ENCODE results near the gene ADAMTS5. TPM values are rescaled to one million over a fixed set of nuclear protein-coding genes. Genes with fewer than 3 reads are reported as not detected.

Gene ADAMTS5
- polyA plus RNA-seq, 3 donors, result 22.0 to 28.4 (median 23.0) TPM

- DNase-seq (ENCODE audit: extremely low read depth in 1 of 11, low read depth in 9 of 11, low spot score in 4 of 11), result no peak
Measured at GRCh38 chr21:26958788-26959187, 8.1 kb downstream of the ADAMTS5 start.

- no peak for DNase-seq (ENCODE audit: extremely low read depth in 1 of 11, low read depth in 9 of 11, low spot score in 4 of 11)
Measured at GRCh38 chr21:26956813-26957212, 10.1 kb downstream of the ADAMTS5 start.

GRCh38 chr21:26956216-26956615 lies 10.7 kb downstream of the ADAMTS5 start:
- no peak for DNase-seq (ENCODE audit: extremely low read depth in 1 of 11, low read depth in 9 of 11, low spot score in 4 of 11)

GRCh38 chr21:26954662-26955121 lies 12.2 kb downstream of the ADAMTS5 start:
- no peak for DNase-seq (ENCODE audit: extremely low read depth in 1 of 11, low read depth in 9 of 11, low spot score in 4 of 11)

GRCh38 chr21:26952374-26953066 lies 14.4 kb downstream of the ADAMTS5 start:
- peak in 3 of 11 donors; percentile 63 to 71 (median 65) for DNase-seq (ENCODE audit: extremely low read depth in 1 of 11, low read depth in 9 of 11, low spot score in 4 of 11)

GRCh38 chr21:26949830-26950229 lies 17.1 kb downstream of the ADAMTS5 start:
- no peak for DNase-seq (ENCODE audit: extremely low read depth in 1 of 11, low read depth in 9 of 11, low spot score in 4 of 11)

- DNase-seq (ENCODE audit: extremely low read depth in 1 of 11, low read depth in 9 of 11, low spot score in 4 of 11), result no peak
Measured at GRCh38 chr21:26948194-26948593, 18.7 kb downstream of the ADAMTS5 start.

GRCh38 chr21:26946744-26947446 lies 20.0 kb downstream of the ADAMTS5 start:
- DNase-seq (ENCODE audit: extremely low read depth in 1 of 11, low read depth in 9 of 11, low spot score in 4 of 11), result no peak

GRCh38 chr21:26945916-26946675 lies 20.8 kb downstream of the ADAMTS5 start:
- DNase-seq (ENCODE audit: extremely low read depth in 1 of 11, low read depth in 9 of 11, low spot score in 4 of 11), result no peak

GRCh38 chr21:26943921-26944320 lies 23.0 kb downstream of the ADAMTS5 start:
- DNase-seq (ENCODE audit: extremely low read depth in 1 of 11, low read depth in 9 of 11, low spot score in 4 of 11), result no peak

- DNase-seq (ENCODE audit: extremely low read depth in 1 of 11, low read depth in 9 of 11, low spot score in 4 of 11), result no peak
Measured at GRCh38 chr21:26941421-26941820, 25.5 kb downstream of the ADAMTS5 start.

- no peak for DNase-seq (ENCODE audit: extremely low read depth in 1 of 11, low read depth in 9 of 11, low spot score in 4 of 11)
Measured at GRCh38 chr21:26939601-26940111, 27.2 kb downstream of the ADAMTS5 start.

GRCh38 chr21:26936641-26937040 lies 30.2 kb downstream of the ADAMTS5 start:
- DNase-seq (ENCODE audit: extremely low read depth in 1 of 11, low read depth in 9 of 11, low spot score in 4 of 11), result no peak

GRCh38 chr21:26935977-26936376 lies 30.9 kb downstream of the ADAMTS5 start:
- DNase-seq (ENCODE audit: extremely low read depth in 1 of 11, low read depth in 9 of 11, low spot score in 4 of 11), result no peak

- DNase-seq (ENCODE audit: extremely low read depth in 1 of 11, low read depth in 9 of 11, low spot score in 4 of 11), result no peak
Measured at GRCh38 chr21:26934383-26934782, 32.5 kb downstream of the ADAMTS5 start.

- DNase-seq (ENCODE audit: extremely low read depth in 1 of 11, low read depth in 9 of 11, low spot score in 4 of 11), result no peak
Measured at GRCh38 chr21:26933448-26933847, 33.4 kb downstream of the ADAMTS5 start.

- DNase-seq (ENCODE audit: extremely low read depth in 1 of 11, low read depth in 9 of 11, low spot score in 4 of 11), result no peak
Measured at GRCh38 chr21:26925636-26926035, 41.3 kb downstream of the ADAMTS5 start.

- DNase-seq (ENCODE audit: extremely low read depth in 1 of 11, low read depth in 9 of 11, low spot score in 4 of 11), result no peak
Measured at GRCh38 chr21:26925122-26925521, 41.8 kb downstream of the ADAMTS5 start.

GRCh38 chr21:26923986-26924385 lies 42.9 kb downstream of the ADAMTS5 start:
- DNase-seq (ENCODE audit: extremely low read depth in 1 of 11, low read depth in 9 of 11, low spot score in 4 of 11), result no peak

GRCh38 chr21:26920055-26920454 lies 46.8 kb downstream of the ADAMTS5 start:
- no peak for DNase-seq (ENCODE audit: extremely low read depth in 1 of 11, low read depth in 9 of 11, low spot score in 4 of 11)

Measured in renal cortex interstitium (tissue), 11 donors.